ENCODE data around the gene EBF3.

- TF ChIP-seq TCF12 (IDR thresholded peaks at IDR 0.05; ENCODE audit: low read depth) (no peak), REST (IDR thresholded peaks at IDR 0.05; ENCODE audit: low read depth) (no peak), EP300 (IDR thresholded peaks at IDR 0.05; ENCODE audit: borderline replicate concordance) (no peak), MAX (IDR thresholded peaks at IDR 0.05) (no peak), ZBTB7A (IDR thresholded peaks at IDR 0.05; ENCODE audit: low read depth) (no peak), YY1 (IDR thresholded peaks at IDR 0.05; ENCODE audit: low read depth) (no peak), CEBPB (IDR thresholded peaks at IDR 0.05) (no peak), NFIC (IDR thresholded peaks at IDR 0.05) (no peak), FOXM1 (IDR thresholded peaks at IDR 0.05; ENCODE audit: borderline replicate concordance, low read depth) (no peak), EGR1 (IDR thresholded peaks at IDR 0.05) (no peak), TAF1 (IDR thresholded peaks at IDR 0.05; ENCODE audit: low read depth) (no peak), TEAD4 (IDR thresholded peaks at IDR 0.05) (no peak)
Observed at GRCh38 chr10:130010653-130011052, 46.6 kb upstream of the EBF3 start.

All from Ishikawa (cell line).